Mesendoderm (in vitro differentiated cells): ENCODE measurements around the gene PTPRQ.

Experiments
- DNase-seq: peaks from one replicate; pipeline ENCODE4 v3.0.0; 2013
- H2AK5ac ChIP-seq: 2 replicates; pipeline ENCODE4 v1.6.1; 2013; ENCODE audit warnings: low read length, inconsistent platforms
- H2BK120ac ChIP-seq: 2 replicates; pipeline ENCODE4 v1.6.1; 2013; ENCODE audit warnings: low read depth, mild to moderate bottlenecking, low read length, moderate library complexity, mixed read lengths
- H2BK15ac ChIP-seq: replicated peaks from 2 replicates; pipeline ENCODE4 v1.6.1; 2013; ENCODE audit warnings: low read depth, mild to moderate bottlenecking, moderate library complexity
- H2BK5ac ChIP-seq: 2 replicates; pipeline ENCODE4 v1.6.1; 2013; ENCODE audit warnings: low read length, inconsistent platforms
- H3K18ac ChIP-seq: 2 replicates; pipeline ENCODE4 v1.6.1; 2013; ENCODE audit warnings: mild to moderate bottlenecking, low read length, mixed read lengths
- H3K23ac ChIP-seq: one replicate; pipeline ENCODE4 v1.6.1; 2013; ENCODE audit warnings: low read length
- H3K27ac ChIP-seq: 2 replicates; pipeline ENCODE4 v1.5.1; 2013; ENCODE audit warnings: low read depth, mild to moderate bottlenecking, inconsistent platforms, low read length, moderate library complexity
- H3K27me3 ChIP-seq: 2 replicates; pipeline ENCODE4 v1.6.1; 2013; ENCODE audit warnings: low read length, control low read depth, mild to moderate bottlenecking, inconsistent platforms; ENCODE audit not compliant: insufficient read depth, poor library complexity
- H3K36me3 ChIP-seq: 2 replicates; pipeline ENCODE4 v1.6.1; 2013; ENCODE audit warnings: low read length, inconsistent platforms; ENCODE audit not compliant: control insufficient read depth, insufficient read depth
- H3K4ac ChIP-seq: one replicate; pipeline ENCODE4 v1.6.1; 2013; ENCODE audit warnings: low read depth, mild to moderate bottlenecking, low read length, moderate library complexity
- H3K4me1 ChIP-seq: 2 replicates; pipeline ENCODE4 v1.6.1; 2013; ENCODE audit warnings: low read depth, low read length, inconsistent platforms; ENCODE audit not compliant: control insufficient read depth
- H3K4me2 ChIP-seq: 2 replicates; pipeline ENCODE4 v1.6.1; 2013; ENCODE audit warnings: low read length
- H3K4me3 ChIP-seq: 2 replicates; pipeline ENCODE4 v1.5.1; 2013; ENCODE audit warnings: mild to moderate bottlenecking, low read length
- H3K56ac ChIP-seq: one replicate; pipeline ENCODE4 v1.6.1; 2013; ENCODE audit warnings: low read length
- H3K79me1 ChIP-seq: 2 replicates; pipeline ENCODE4 v1.6.1; 2013; ENCODE audit warnings: low read length, inconsistent platforms
- H3K79me2 ChIP-seq: 2 replicates; pipeline ENCODE4 v1.6.1; 2013; ENCODE audit warnings: mild to moderate bottlenecking, low read length; ENCODE audit not compliant: control insufficient read depth, insufficient read depth
- H3K9ac ChIP-seq: 2 replicates; pipeline ENCODE4 v1.6.1; 2013; ENCODE audit warnings: low read length, inconsistent platforms
- H4K5ac ChIP-seq: one replicate; pipeline ENCODE4 v1.6.1; 2013; ENCODE audit warnings: low read length
- H4K8ac ChIP-seq: one replicate; pipeline ENCODE4 v1.6.1; 2013; ENCODE audit warnings: low read depth, mild to moderate bottlenecking, control low read depth, low read length, moderate library complexity
- WGBS: extraction: QIAGEN DNeasy Blood & Tissue Kit; methylation state at CpG from one replicate; pipeline ENCODE4 v1.1.7; 2013; ENCODE audit warnings: low lambda C conversion rate, missing lambda C conversion rate; ENCODE audit not compliant: insufficient coverage; ENCODE audit errors: extremely low coverage; 5-methylcytosine and 5-hydroxymethylcytosine counted together

The PTPRQ gene

GRCh38 chr12:80717856-80718255 lies 273.8 kb downstream of the PTPRQ start:
- H2BK5ac ChIP-seq: no peak overlapping the region
- no peak overlapping the region for H3K9ac ChIP-seq
- no peak overlapping the region for H4K5ac ChIP-seq
- H3K27me3 ChIP-seq: no peaks in the 10 kb centered on the region
- peaks cover 5% of the 10 kb centered on the region for H3K4me1 ChIP-seq
- no peak for DNase-seq
- H2AK5ac ChIP-seq: no peak overlapping the region
- H3K4ac ChIP-seq: no peak overlapping the region
- H4K8ac ChIP-seq: no peak overlapping the region
- no peak overlapping the region for H3K18ac ChIP-seq
- H3K27ac ChIP-seq: no peak overlapping the region
- no peaks in the 10 kb centered on the region for H3K36me3 ChIP-seq
- H2BK15ac ChIP-seq: no peak overlapping the region
- no peaks in the 10 kb centered on the region for H3K79me1 ChIP-seq
- H3K23ac ChIP-seq: no peak overlapping the region
- H2BK120ac ChIP-seq: no peak overlapping the region
- no peaks in the 10 kb centered on the region for H3K79me2 ChIP-seq
- H3K4me3 ChIP-seq: no peak overlapping the region
- no CpG with 5 or more reads among the region's 4 CpGs for WGBS
- H3K4me2 ChIP-seq: no peak overlapping the region
- H3K56ac ChIP-seq: no peak overlapping the region

DNA sequence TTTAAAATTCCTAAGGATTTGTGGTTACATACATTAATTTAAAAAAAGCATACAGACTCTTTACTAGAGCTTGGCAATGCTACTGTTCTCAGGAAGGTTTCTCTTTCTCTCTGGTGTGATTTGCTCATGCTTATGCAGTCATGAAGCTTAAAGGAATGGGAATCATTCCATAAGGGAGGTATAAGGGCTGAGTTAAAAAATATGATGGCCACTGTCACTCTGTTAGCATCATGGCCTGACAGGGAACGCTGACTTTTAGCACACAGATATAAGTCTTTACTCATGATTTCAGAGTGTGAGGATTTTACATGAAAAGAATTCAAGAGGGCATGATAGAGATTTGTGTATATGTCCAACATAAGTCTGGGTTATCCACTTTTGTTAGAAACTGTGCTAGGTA lies 276.5 kb downstream of the PTPRQ start:
- Histone ChIP-seq H2BK120ac (no peak overlapping the region), H2BK15ac (no peak overlapping the region), H3K27me3 (no peaks in the 10 kb centered on the region), H4K8ac (no peak overlapping the region), H3K4me3 (no peak overlapping the region), H2BK5ac (no peak overlapping the region), H3K79me1 (no peaks in the 10 kb centered on the region), H3K9ac (no peak overlapping the region), H3K4me1 (peaks cover 2% of the 10 kb centered on the region), H3K79me2 (no peaks in the 10 kb centered on the region), H3K4me2 (no peak overlapping the region), H3K4ac (no peak overlapping the region), H3K18ac (no peak overlapping the region), H3K27ac (no peak overlapping the region), H3K23ac (no peak overlapping the region), H2AK5ac (no peak overlapping the region), H3K56ac (no peak overlapping the region), H4K5ac (no peak overlapping the region), H3K36me3 (no peaks in the 10 kb centered on the region)
- WGBS: no CpG with 5 or more reads among the region's 1 CpG
- DNase-seq: no peak

- no peak overlapping the region for H4K5ac ChIP-seq
- H2BK120ac ChIP-seq: no peak overlapping the region
- H4K8ac ChIP-seq: no peak overlapping the region
- H2BK15ac ChIP-seq: no peak overlapping the region
- no peaks in the 10 kb centered on the region for H3K36me3 ChIP-seq
- no peaks in the 10 kb centered on the region for H3K4me1 ChIP-seq
- H3K18ac ChIP-seq: no peak overlapping the region
- H3K9ac ChIP-seq: no peak overlapping the region
- no peaks in the 10 kb centered on the region for H3K27me3 ChIP-seq
- H2AK5ac ChIP-seq: no peak overlapping the region
- H3K79me1 ChIP-seq: no peaks in the 10 kb centered on the region
- H2BK5ac ChIP-seq: no peak overlapping the region
- no CpG with 5 or more reads among the region's 3 CpGs for WGBS
- H3K23ac ChIP-seq: no peak overlapping the region
- H3K4ac ChIP-seq: no peak overlapping the region
- no peak overlapping the region for H3K4me3 ChIP-seq
- H3K79me2 ChIP-seq: no peaks in the 10 kb centered on the region
- no peak for DNase-seq
- no peak overlapping the region for H3K27ac ChIP-seq
- no peak overlapping the region for H3K4me2 ChIP-seq
- H3K56ac ChIP-seq: no peak overlapping the region
These were observed 277.3 kb downstream of the PTPRQ start for GRCh38 chr12:80721326-80721725.
